RWPE2 (cell line): ENCODE measurements around the gene NEB.

Experiments
- ATAC-seq: fragments of 200-7000 bp; cut with Tn5 transposase; 3 replicates; pipeline ENCODE4 v1.9.1; 2021; ENCODE audit warnings: low read depth
- DNase-seq: peaks from one replicate; pipeline ENCODE4 v3.0.0-alpha.2; 2020; ENCODE audit warnings: low spot score
- H3K27ac ChIP-seq: fragments of 450-650 bp; 2 replicates; pipeline ENCODE4 v1.5.1; 2017; ENCODE audit warnings: mild to moderate bottlenecking; ENCODE audit not compliant: poor library complexity, severe bottlenecking
- H3K27me3 ChIP-seq: fragments of 250-450 bp; sonication (Bioruptor Pico); 2 replicates; pipeline ENCODE4 v1.5.1; 2021; ENCODE audit warnings: mild to moderate bottlenecking, moderate library complexity; ENCODE audit not compliant: insufficient read depth, poor library complexity, severe bottlenecking
- H3K36me3 ChIP-seq: fragments of 250-450 bp; sonication (Bioruptor Pico); 2 replicates; pipeline ENCODE4 v1.5.1; 2020; ENCODE audit warnings: low read depth, mild to moderate bottlenecking, moderate library complexity
- H3K4me1 ChIP-seq: fragments of 250-450 bp; sonication (Bioruptor Pico); 2 replicates; pipeline ENCODE4 v1.5.1; 2021; ENCODE audit warnings: mild to moderate bottlenecking, moderate library complexity; ENCODE audit not compliant: insufficient read depth, poor library complexity, severe bottlenecking
- H3K4me3 ChIP-seq: fragments of 250-450 bp; sonication (Bioruptor Pico); 2 replicates; pipeline ENCODE4 v1.5.1; 2021; ENCODE audit warnings: mild to moderate bottlenecking, moderate library complexity; ENCODE audit not compliant: severe bottlenecking
- H3K9me3 ChIP-seq: fragments of 250-450 bp; sonication (Bioruptor Pico); 2 replicates; pipeline ENCODE4 v1.5.1; 2021; ENCODE audit warnings: mild to moderate bottlenecking, moderate library complexity; ENCODE audit not compliant: severe bottlenecking
- CTCF ChIP-seq: fragments of 450-650 bp; IDR thresholded peaks from one replicate; pipeline ENCODE4 v1.5.1; 2017; ENCODE audit warnings: mild to moderate bottlenecking, moderate library complexity; ENCODE audit not compliant: poor library complexity, severe bottlenecking

The NEB gene

GRCh38 chr2:151483546-151483945, 250.7 kb downstream of the NEB start:
- Histone ChIP-seq H3K4me3 (no peak overlapping the region), H3K36me3 (peaks cover 57% of the 10 kb centered on the region), H3K9me3 (no peaks in the 10 kb centered on the region), H3K27me3 (no peaks in the 10 kb centered on the region), H3K27ac (no peak overlapping the region), H3K4me1 (no peaks in the 10 kb centered on the region)
- no peak for DNase-seq
- ATAC-seq: no peak
- no peak for TF ChIP-seq CTCF

GRCh38 chr2:151482171-151482725, 252.0 kb downstream of the NEB start:
- Histone ChIP-seq H3K27ac (no peak overlapping the region), H3K27me3 (no peaks in the 10 kb centered on the region), H3K4me3 (no peak overlapping the region), H3K36me3 (peaks cover 60% of the 10 kb centered on the region), H3K4me1 (no peaks in the 10 kb centered on the region), H3K9me3 (no peaks in the 10 kb centered on the region)
- no peak for TF ChIP-seq CTCF
- no peak for ATAC-seq
- no peak for DNase-seq

GRCh38 chr2:151481744-151482143, 252.5 kb downstream of the NEB start:
- no peak overlapping the region for H3K4me3 ChIP-seq

GRCh38 chr2:151478011-151478410, 256.3 kb downstream of the NEB start:
- DNase-seq (no peak), ATAC-seq (0 out of 3 replicates have a peak, but pooled peaks have one; percentile 29)
- Histone ChIP-seq H3K36me3 (peaks cover 83% of the 10 kb centered on the region), H3K27me3 (no peaks in the 10 kb centered on the region), H3K27ac (no peak overlapping the region), H3K4me1 (no peaks in the 10 kb centered on the region), H3K9me3 (no peaks in the 10 kb centered on the region), H3K4me3 (no peak overlapping the region)
- TF ChIP-seq CTCF: no peak

More at GRCh38 chr2:151481744-151482143, 252.5 kb downstream of the NEB start:
- no peaks in the 10 kb centered on the region for H3K4me1 ChIP-seq
- TF ChIP-seq CTCF: no peak
- H3K27ac ChIP-seq: no peak overlapping the region
- no peaks in the 10 kb centered on the region for H3K27me3 ChIP-seq
- no peaks in the 10 kb centered on the region for H3K9me3 ChIP-seq
- ATAC-seq (no peak), DNase-seq (no peak)
- H3K36me3 ChIP-seq: peaks cover 65% of the 10 kb centered on the region

GRCh38 chr2:151476287-151476686, 258.0 kb downstream of the NEB start:
- H3K9me3 ChIP-seq: no peaks in the 10 kb centered on the region
- H3K4me1 ChIP-seq: no peaks in the 10 kb centered on the region
- H3K27me3 ChIP-seq: no peaks in the 10 kb centered on the region
- ATAC-seq (no peak), DNase-seq (no peak)
- H3K4me3 ChIP-seq: no peak overlapping the region
- no peak for TF ChIP-seq CTCF
- H3K27ac ChIP-seq: no peak overlapping the region
- peaks cover 88% of the 10 kb centered on the region for H3K36me3 ChIP-seq
